ENCODE data around the gene BCR. TPM values are rescaled to one million over a fixed set of nuclear protein-coding genes. Genes with fewer than 3 reads are reported as not detected.

BCR gene
- polyA plus RNA-seq, 1 donor from 2014 or later: 57.5 TPM

GRCh38 chr22:23285236-23285635, 104.9 kb downstream of the BCR start:
- Histone ChIP-seq H3F3A (ENCODE audit: insufficient read depth, low read length, poor library complexity, severe bottlenecking) (no peaks in the 10 kb centered on the region), H3K27ac (ENCODE audit: low read length) (no peak overlapping the region), H3K36me3 (ENCODE audit: insufficient read depth, low read length) (no peaks in the 10 kb centered on the region), H3K9me3 (ENCODE audit: low read length) (no peaks in the 10 kb centered on the region), H3K9ac (ENCODE audit: low read length) (no peak overlapping the region), H3K27me3 (ENCODE audit: insufficient read depth, low read depth, low read length) (no peaks in the 10 kb centered on the region), H3K9me2 (ENCODE audit: insufficient read depth, low read length) (no peaks in the 10 kb centered on the region), H3K79me2 (replicated peaks; ENCODE audit: insufficient read depth, low read length) (no peaks in the 10 kb centered on the region), H3K4me3 (ENCODE audit: low read length) (no peak overlapping the region), H3K4me2 (ENCODE audit: low read length) (no peak overlapping the region), H4K20me1 (ENCODE audit: insufficient read depth) (no peaks in the 10 kb centered on the region), H2AFZ (ENCODE audit: low read depth, low read length) (no peak overlapping the region)
- no peak for TF ChIP-seq REST (IDR thresholded peaks at IDR 0.05; ENCODE audit: borderline replicate concordance)
- no peak for TF ChIP-seq EP300 (conservative IDR thresholded peaks at IDR 0.05; ENCODE audit: poor library complexity, severe bottlenecking)
- no peak for TF ChIP-seq CTCF (IDR thresholded peaks at IDR 0.05; ENCODE audit: poor library complexity, severe bottlenecking)
- TF ChIP-seq TAF1 (IDR thresholded peaks at IDR 0.05; ENCODE audit: low read depth): no peak
- no peak for TF ChIP-seq MXI1 (conservative IDR thresholded peaks at IDR 0.05; ENCODE audit: poor library complexity, severe bottlenecking)
- TF ChIP-seq RAD21 (conservative IDR thresholded peaks at IDR 0.05): no peak
- TF ChIP-seq POLR2AphosphoS5 (IDR thresholded peaks at IDR 0.05): no peak
- TF ChIP-seq EZH2 (IDR thresholded peaks at IDR 0.05; ENCODE audit: borderline replicate concordance, insufficient read depth, low read length, poor library complexity, severe bottlenecking): no peak
- TF ChIP-seq SMC3 (conservative IDR thresholded peaks at IDR 0.05; ENCODE audit: poor library complexity): no peak

- Histone ChIP-seq H3F3A (ENCODE audit: insufficient read depth, low read length, poor library complexity, severe bottlenecking) (no peaks in the 10 kb centered on the region), H3K27me3 (ENCODE audit: insufficient read depth, low read depth, low read length) (no peaks in the 10 kb centered on the region), H3K9me3 (ENCODE audit: low read length) (no peaks in the 10 kb centered on the region), H3K4me2 (ENCODE audit: low read length) (no peak overlapping the region), H3K9me2 (ENCODE audit: insufficient read depth, low read length) (no peaks in the 10 kb centered on the region), H3K79me2 (replicated peaks; ENCODE audit: insufficient read depth, low read length) (no peaks in the 10 kb centered on the region), H3K9ac (ENCODE audit: low read length) (no peak overlapping the region), H3K36me3 (ENCODE audit: insufficient read depth, low read length) (no peaks in the 10 kb centered on the region), H4K20me1 (ENCODE audit: insufficient read depth) (no peaks in the 10 kb centered on the region), H2AFZ (ENCODE audit: low read depth, low read length) (no peak overlapping the region), H3K27ac (ENCODE audit: low read length) (no peak overlapping the region), H3K4me3 (ENCODE audit: low read length) (no peak overlapping the region)
- TF ChIP-seq EP300 (conservative IDR thresholded peaks at IDR 0.05; ENCODE audit: poor library complexity, severe bottlenecking) (no peak), TAF1 (IDR thresholded peaks at IDR 0.05; ENCODE audit: low read depth) (no peak), CTCF (IDR thresholded peaks at IDR 0.05; ENCODE audit: poor library complexity, severe bottlenecking) (no peak), RAD21 (conservative IDR thresholded peaks at IDR 0.05) (no peak), SMC3 (conservative IDR thresholded peaks at IDR 0.05; ENCODE audit: poor library complexity) (no peak), POLR2AphosphoS5 (IDR thresholded peaks at IDR 0.05) (no peak), MXI1 (conservative IDR thresholded peaks at IDR 0.05; ENCODE audit: poor library complexity, severe bottlenecking) (no peak), EZH2 (IDR thresholded peaks at IDR 0.05; ENCODE audit: borderline replicate concordance, insufficient read depth, low read length, poor library complexity, severe bottlenecking) (no peak), REST (IDR thresholded peaks at IDR 0.05; ENCODE audit: borderline replicate concordance) (no peak)
These were observed 105.4 kb downstream of the BCR start for GRCh38 chr22:23285734-23286133.
